Measurements from ENCODE around the gene PLXNA4. TPM values are rescaled to one million over a fixed set of nuclear protein-coding genes. Genes with fewer than 3 reads are reported as not detected.

Gene PLXNA4
- total and polyA plus RNA-seq, 2 donors (not counting 1 experiment from before 2014, with no cell fraction given), result not detected

DNA sequence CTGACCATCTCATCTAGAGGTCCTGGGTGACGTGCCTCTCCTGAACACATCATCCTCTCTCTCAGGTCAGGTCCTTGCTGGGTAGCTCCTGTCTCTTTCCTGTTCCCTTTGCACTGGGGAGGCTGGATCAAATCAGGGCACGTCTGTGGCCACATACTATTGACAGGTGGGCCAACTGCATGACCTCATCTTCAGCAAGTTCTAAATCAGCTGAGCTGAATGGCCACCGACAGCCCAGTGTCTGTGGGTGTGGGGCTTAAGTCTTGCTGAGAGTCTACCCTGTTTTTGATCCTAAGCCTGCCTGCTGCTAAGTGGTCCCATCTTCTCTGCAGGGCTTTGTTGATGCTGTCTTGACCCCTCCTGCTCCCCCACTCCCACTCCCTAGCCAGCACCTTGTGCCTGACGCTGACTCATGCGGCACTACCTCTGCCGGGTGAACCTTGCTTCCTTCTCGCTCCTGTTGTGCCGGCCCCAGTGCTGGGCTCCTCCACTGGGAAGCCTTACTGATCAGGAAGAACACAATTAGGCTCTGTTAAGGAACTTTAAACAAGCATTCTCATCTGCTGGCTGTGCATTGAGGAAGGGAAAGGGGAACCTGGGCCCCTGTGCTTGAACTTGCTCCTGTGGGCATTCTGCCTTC, 440.4 kb downstream of the PLXNA4 start:
- Histone ChIP-seq H3K36me3 (replicated peaks in 1 of 2; ENCODE audit: control extremely low read depth in 1 of 2, control insufficient read depth in 1 of 2, extremely low read depth in 1 of 2, insufficient read depth in 2 of 2, low read length in 1 of 2) (no peaks in the 10 kb centered on the region), H4K20me1 (ENCODE audit: control insufficient read depth, insufficient read depth, low read length, poor library complexity, severe bottlenecking) (no peaks in the 10 kb centered on the region), H3K27ac (ENCODE audit: low read length in 2 of 2) (no peak overlapping the region), H3K4me1 (ENCODE audit: control insufficient read depth in 2 of 2, insufficient read depth in 2 of 2, low read length in 2 of 2) (no peaks in the 10 kb centered on the region), H3K4me2 (replicated peaks; ENCODE audit: low read depth, low read length, poor library complexity, severe bottlenecking) (no peak overlapping the region), H3K9ac (ENCODE audit: low read length) (no peak overlapping the region), H2AFZ (ENCODE audit: insufficient read depth, low read depth, low read length, poor library complexity, severe bottlenecking) (no peak overlapping the region), H3K4me3 (ENCODE audit: control extremely low read depth in 1 of 5, extremely low read depth in 1 of 5, insufficient read depth in 1 of 5, low read depth in 2 of 5, low read length in 4 of 5) (no peak overlapping the region), H3K79me2 (ENCODE audit: control insufficient read depth, insufficient read depth, low read length) (no peaks in the 10 kb centered on the region), H3K27me3 (replicated peaks in 1 of 4; ENCODE audit: control extremely low read depth in 1 of 4, control insufficient read depth in 3 of 4, insufficient read depth in 4 of 4, low read length in 3 of 4) (no peaks in the 10 kb centered on the region), H3K9me3 (ENCODE audit: control extremely low read depth in 1 of 3, control insufficient read depth in 2 of 3, insufficient read depth in 1 of 3, low read length in 2 of 3) (peaks cover 0 to 13% (median 0%) of the 10 kb centered on the region in 3 donors)
- ChIA-PET POLR2A (no interaction called here), CTCF (no interaction called here)
- Mint-ChIP-seq H3K9me3 (ENCODE audit: insufficient read depth) (no peaks in the 10 kb centered on the region), H3K4me3 (no peak overlapping the region), H3K4me1 (no peaks in the 10 kb centered on the region), H3K27ac (no peak overlapping the region), H3K27me3 (peaks cover 2% of the 10 kb centered on the region)
- 79% methylated on average over 6 of the region's 8 CpGs for WGBS (ENCODE audit: insufficient coverage)
- ATAC-seq (ENCODE audit: low read depth) (no peak), DNase-seq (no peak)
- intact Hi-C loops (cut with micrococcal nuclease), result no loop called here
- TF ChIP-seq, protein P1, sequence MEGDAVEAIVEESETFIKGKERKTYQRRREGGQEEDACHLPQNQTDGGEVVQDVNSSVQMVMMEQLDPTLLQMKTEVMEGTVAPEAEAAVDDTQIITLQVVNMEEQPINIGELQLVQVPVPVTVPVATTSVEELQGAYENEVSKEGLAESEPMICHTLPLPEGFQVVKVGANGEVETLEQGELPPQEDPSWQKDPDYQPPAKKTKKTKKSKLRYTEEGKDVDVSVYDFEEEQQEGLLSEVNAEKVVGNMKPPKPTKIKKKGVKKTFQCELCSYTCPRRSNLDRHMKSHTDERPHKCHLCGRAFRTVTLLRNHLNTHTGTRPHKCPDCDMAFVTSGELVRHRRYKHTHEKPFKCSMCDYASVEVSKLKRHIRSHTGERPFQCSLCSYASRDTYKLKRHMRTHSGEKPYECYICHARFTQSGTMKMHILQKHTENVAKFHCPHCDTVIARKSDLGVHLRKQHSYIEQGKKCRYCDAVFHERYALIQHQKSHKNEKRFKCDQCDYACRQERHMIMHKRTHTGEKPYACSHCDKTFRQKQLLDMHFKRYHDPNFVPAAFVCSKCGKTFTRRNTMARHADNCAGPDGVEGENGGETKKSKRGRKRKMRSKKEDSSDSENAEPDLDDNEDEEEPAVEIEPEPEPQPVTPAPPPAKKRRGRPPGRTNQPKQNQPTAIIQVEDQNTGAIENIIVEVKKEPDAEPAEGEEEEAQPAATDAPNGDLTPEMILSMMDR (IDR thresholded peaks at IDR 0.05), result no peak
- no peak for TF ChIP-seq EZH2 (IDR thresholded peaks at IDR 0.05; ENCODE audit: borderline replicate concordance, insufficient read depth, low read depth, low read length, poor library complexity, severe bottlenecking)

DNA sequence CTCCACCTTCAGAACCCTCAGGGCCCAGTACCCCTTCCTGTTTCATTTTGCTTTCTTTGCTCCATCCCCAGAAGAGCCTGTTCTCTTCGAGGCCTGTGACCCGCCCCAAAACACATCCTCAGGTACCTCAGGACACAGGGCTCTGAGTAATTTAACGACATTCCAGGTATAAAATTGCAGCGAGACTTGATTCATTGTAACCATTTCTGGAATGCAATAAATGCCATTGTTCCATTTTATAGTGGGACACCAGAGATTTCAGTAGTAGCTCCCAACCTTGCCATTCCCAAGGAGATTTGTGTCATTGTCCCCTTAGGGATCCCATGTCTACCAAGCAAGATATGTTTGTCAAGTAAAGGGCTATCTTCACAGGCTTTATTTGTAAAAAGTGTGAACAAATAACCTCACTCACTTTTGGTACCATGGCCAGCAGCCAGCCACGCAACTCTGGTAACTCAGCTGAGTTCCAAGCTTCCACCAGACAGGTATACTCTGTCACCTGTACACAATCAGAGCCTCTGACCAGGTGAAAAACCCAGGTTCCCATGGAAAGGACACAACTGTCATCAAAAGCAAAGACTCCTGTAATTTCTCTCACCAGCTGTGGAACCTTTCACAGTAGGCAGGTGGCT, 441.3 kb downstream of the PLXNA4 start:
- H2AFZ ChIP-seq (ENCODE audit: insufficient read depth, low read depth, low read length, poor library complexity, severe bottlenecking), result no peak overlapping the region
- no peak overlapping the region for H3K27ac Mint-ChIP-seq
- peaks cover 2% of the 10 kb centered on the region for H3K27me3 Mint-ChIP-seq
- WGBS (ENCODE audit: insufficient coverage), result 79% methylated on average over 5 of the region's 5 CpGs
- TF ChIP-seq, protein P1 (IDR thresholded peaks at IDR 0.05), result no peak
- no peak for TF ChIP-seq EZH2 (IDR thresholded peaks at IDR 0.05; ENCODE audit: borderline replicate concordance, insufficient read depth, low read depth, low read length, poor library complexity, severe bottlenecking)
- H3K9ac ChIP-seq (ENCODE audit: low read length), result no peak overlapping the region
- ChIA-PET CTCF (no interaction called here), POLR2A (no interaction called here)
- H3K4me3 Mint-ChIP-seq, result no peak overlapping the region
- intact Hi-C loops (cut with micrococcal nuclease), result no loop called here
- H3K27me3 ChIP-seq (replicated peaks in 1 of 4; ENCODE audit: control extremely low read depth in 1 of 4, control insufficient read depth in 3 of 4, insufficient read depth in 4 of 4, low read length in 3 of 4), result no peaks in the 10 kb centered on the region
- H3K4me1 Mint-ChIP-seq, result no peaks in the 10 kb centered on the region
- no peak overlapping the region for H3K4me2 ChIP-seq (replicated peaks; ENCODE audit: low read depth, low read length, poor library complexity, severe bottlenecking)
- no peaks in the 10 kb centered on the region for H4K20me1 ChIP-seq (ENCODE audit: control insufficient read depth, insufficient read depth, low read length, poor library complexity, severe bottlenecking)
- H3K9me3 ChIP-seq (ENCODE audit: control extremely low read depth in 1 of 3, control insufficient read depth in 2 of 3, insufficient read depth in 1 of 3, low read length in 2 of 3), result peaks cover 0 to 13% (median 0%) of the 10 kb centered on the region in 3 donors
- DNase-seq, result no peak
- H3K36me3 ChIP-seq (replicated peaks in 1 of 2; ENCODE audit: control extremely low read depth in 1 of 2, control insufficient read depth in 1 of 2, extremely low read depth in 1 of 2, insufficient read depth in 2 of 2, low read length in 1 of 2), result no peaks in the 10 kb centered on the region
- no peak overlapping the region for H3K4me3 ChIP-seq (ENCODE audit: control extremely low read depth in 1 of 5, extremely low read depth in 1 of 5, insufficient read depth in 1 of 5, low read depth in 2 of 5, low read length in 4 of 5)
- H3K9me3 Mint-ChIP-seq (ENCODE audit: insufficient read depth), result no peaks in the 10 kb centered on the region
- no peaks in the 10 kb centered on the region for H3K79me2 ChIP-seq (ENCODE audit: control insufficient read depth, insufficient read depth, low read length)
- ATAC-seq (ENCODE audit: low read depth), result no peak
- no peak overlapping the region for H3K27ac ChIP-seq (ENCODE audit: low read length in 2 of 2)
- H3K4me1 ChIP-seq (ENCODE audit: control insufficient read depth in 2 of 2, insufficient read depth in 2 of 2, low read length in 2 of 2), result no peaks in the 10 kb centered on the region

Data from B cell (primary cell).